Heart left ventricle (tissue), 16 donors: Measurements from ENCODE around the gene PIAS4. TPM values are rescaled to one million over a fixed set of nuclear protein-coding genes. Genes with fewer than 3 reads are reported as not detected.

Experiments used
- ATAC-seq, 4 donors: fragments of 200-7000 bp; cut with Tn5 transposase; one replicate each; pipeline ENCODE4 v1.9.1; 2020 to 2022; ENCODE audit warnings: moderate library complexity in 4 of 4, mild to moderate bottlenecking in 3 of 4, moderate number of reproducible peaks in 1 of 4
- DNase-seq, 5 donors: peaks; one replicate each; pipeline ENCODE4 v3.0.0-alpha.2; 2020
- H3K27ac ChIP-seq, 12 donors: fragments of 200-600 bp; sonication (generic) in 4 of 12; one replicate each; pipeline versions ENCODE4 v1.5.0 to v1.8.0; 2016 to 2022; ENCODE audit warnings: mild to moderate bottlenecking in 2 of 12
- H3K27me3 ChIP-seq, 9 donors: fragments of 200-600 bp; sonication (generic) in 2 of 9; one replicate each; pipeline versions ENCODE4 v1.5.1 to v1.8.0; 2016 to 2022; ENCODE audit warnings: mild to moderate bottlenecking in 3 of 9
- H3K36me3 ChIP-seq, 9 donors: fragments of 200-600 bp; sonication (generic) in 2 of 9; one replicate each; pipeline versions ENCODE4 v1.5.0 to v1.8.0; 2018 to 2022; ENCODE audit warnings: mild to moderate bottlenecking in 2 of 9
- H3K4me1 ChIP-seq, 12 donors: fragments of 200-600 bp; sonication (generic) in 4 of 12; one replicate each; pipeline versions ENCODE4 v1.5.0 to v1.8.0; 2016 to 2022; ENCODE audit warnings: mild to moderate bottlenecking in 3 of 12
- H3K4me3 ChIP-seq, 12 donors: fragments of 200-600 bp; sonication (generic) in 4 of 12; one replicate each; pipeline versions ENCODE4 v1.5.0 to v1.8.0; 2017 to 2022; ENCODE audit warnings: mild to moderate bottlenecking in 9 of 12, moderate library complexity in 4 of 12
- H3K9me3 ChIP-seq, 12 donors: fragments of 200-600 bp; sonication (generic) in 4 of 12; one replicate each; pipeline versions ENCODE4 v1.5.0 to v1.8.0; 2016 to 2022; ENCODE audit warnings: mild to moderate bottlenecking in 1 of 12
- POLR2A ChIP-seq, 2 donors: fragments of 450-650 bp; IDR thresholded peaks; one replicate each; pipeline ENCODE4 v1.6.1; 2017; ENCODE audit warnings: antibody characterized with exemption in 2 of 2, mild to moderate bottlenecking in 2 of 2, moderate library complexity in 2 of 2
- WGBS, 4 donors: extraction: QIAGEN DNeasy Blood & Tissue Kit in 2 of 4; methylation state at CpG; one replicate each; pipeline versions ENCODE4 v1.1.5 to v1.1.7; 2013 to 2018; 5-methylcytosine and 5-hydroxymethylcytosine counted together
- intact Hi-C, 10 donors: fragments of 100-400 bp; cut with DNase I; formaldehyde crosslinking; loops; one replicate each; pipeline versions ENCODE4 v1.11.1 to v1.14.2; 2022
- polyA plus RNA-seq, 2 donors: library from polyadenylated mRNA; stranded (reverse); fragments of 200-250 nt; gene quantifications; one replicate each; pipeline ENCODE4 v1.2.3, GENCODE V29; 2013
- total RNA-seq, 9 donors: library from RNA; depleted of rRNA in 2 of 9; stranded (reverse); fragments of >200 nt in 2 of 9; fragmentation: NEBNext Ultra II Directional in 3 of 9; extraction: Animal tissue kit (Norgen Biotek cat#: 25700) in 3 of 9; gene quantifications; one replicate each; pipeline versions ENCODE4 v1.1.0 to v1.2.4, GENCODE V29; 2016 to 2023
- TF ChIP-seq, protein P1 (sequence below), 12 donors: fragments of 200-600 bp; sonication (generic) in 4 of 12; IDR thresholded peaks; one replicate each; pipeline versions ENCODE4 v1.5.0 to v1.8.0; 2018 to 2022; ENCODE audit warnings: antibody characterized with exemption in 12 of 12, mild to moderate bottlenecking in 5 of 12
- donor health status: ischemic (EF 13 %, LVEDD 7.1; RV severe dilation, severe dysfunction).
- donor health status: healthy with polysubstance abuse.
- donor health status: DM: no; HTN: yes; CAD: no.
- donor health status: DM: no; HTN: no; CAD: no.
- donor health status: ischemic (EF 25% LVEDD 6.9; RV normal size, moderate dysfunction).
- donor health status: ischemic (EF 25% LVEDD 5.7; RV mildly dilated, moderate dysfunction).
- donor health status: healthy.
- donor health status: DM: yes; HTN: yes; CAD: no.
- donor health status: ischemic (EF 35%, LVEDD 5.7; RV mildly dilated, moderate dysfunction).
- donor health status: nonischemic (EF 11% LVEDD 7.7; RV severe dilation, severe dysfunction).
- donor health status: DM: yes; HTN: yes; CAD: no.
- donor health status: PGD.
- donor health status: ischemic (EF 29% LVEDD 5.4; RV normal size, mild dysfunction).
- donor health status: nonischemic (EF 23%, LVEDD 6.1; RV moderate dilation, normal function).

Gene PIAS4
- total and polyA plus RNA-seq, 11 donors = 12.3 to 19.1 (median 15.3) TPM

DNA sequence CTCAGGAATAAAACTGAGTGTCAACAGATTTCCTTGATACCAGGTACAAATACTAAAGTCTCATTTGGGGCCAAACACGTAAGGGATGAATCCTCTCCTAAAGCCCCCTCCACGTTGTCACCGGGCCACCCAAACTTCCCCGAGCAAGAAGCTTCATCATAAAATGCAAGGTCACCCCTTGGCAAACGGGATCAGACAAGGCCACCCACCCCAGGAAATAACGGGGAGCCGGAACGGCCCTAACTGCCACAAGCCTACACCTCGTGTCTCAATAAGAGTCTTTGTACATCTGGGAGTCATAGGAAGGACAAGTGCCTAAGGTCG, 23.0 kb upstream of the PIAS4 start:
- Histone ChIP-seq H3K36me3 (peaks cover 7 to 52% (median 47%) of the 10 kb centered on the region in 9 donors), H3K4me1 (peaks cover 10 to 69% (median 44%) of the 10 kb centered on the region in 12 donors), H3K9me3 (no peaks in the 10 kb centered on the region), H3K27ac (peak overlapping the region; percentile 80 to 98 (median 92)), H3K27me3 (no peaks in the 10 kb centered on the region), H3K4me3 (peak overlapping the region; percentile 64 to 100 (median 82))
- 0 to 1% (median 1%) methylated on average over 10 of the region's 10 CpGs for WGBS, 4 donors
- no peak for TF ChIP-seq POLR2A (IDR thresholded peaks at IDR 0.05)
- TF ChIP-seq, protein P1, sequence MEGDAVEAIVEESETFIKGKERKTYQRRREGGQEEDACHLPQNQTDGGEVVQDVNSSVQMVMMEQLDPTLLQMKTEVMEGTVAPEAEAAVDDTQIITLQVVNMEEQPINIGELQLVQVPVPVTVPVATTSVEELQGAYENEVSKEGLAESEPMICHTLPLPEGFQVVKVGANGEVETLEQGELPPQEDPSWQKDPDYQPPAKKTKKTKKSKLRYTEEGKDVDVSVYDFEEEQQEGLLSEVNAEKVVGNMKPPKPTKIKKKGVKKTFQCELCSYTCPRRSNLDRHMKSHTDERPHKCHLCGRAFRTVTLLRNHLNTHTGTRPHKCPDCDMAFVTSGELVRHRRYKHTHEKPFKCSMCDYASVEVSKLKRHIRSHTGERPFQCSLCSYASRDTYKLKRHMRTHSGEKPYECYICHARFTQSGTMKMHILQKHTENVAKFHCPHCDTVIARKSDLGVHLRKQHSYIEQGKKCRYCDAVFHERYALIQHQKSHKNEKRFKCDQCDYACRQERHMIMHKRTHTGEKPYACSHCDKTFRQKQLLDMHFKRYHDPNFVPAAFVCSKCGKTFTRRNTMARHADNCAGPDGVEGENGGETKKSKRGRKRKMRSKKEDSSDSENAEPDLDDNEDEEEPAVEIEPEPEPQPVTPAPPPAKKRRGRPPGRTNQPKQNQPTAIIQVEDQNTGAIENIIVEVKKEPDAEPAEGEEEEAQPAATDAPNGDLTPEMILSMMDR (IDR thresholded peaks at IDR 0.05) = no peak
- DNase-seq (peak in 1 of 5 donors; percentile 25), ATAC-seq (peak in 2 of 4 donors; percentile 1 to 4)
- intact Hi-C loops = loop anchor here in 9 of 10 donors (2.0 to 10.0 kb wide), 7 partner anchors 14 to 220 kb away; partner anchors contain the start of genes DAPK3 (in 4 of the 9), APBA3 (in 3 of the 9), MRPL54 (in 3 of the 9) and ANKRD24 (in 2 of the 9)

DNA sequence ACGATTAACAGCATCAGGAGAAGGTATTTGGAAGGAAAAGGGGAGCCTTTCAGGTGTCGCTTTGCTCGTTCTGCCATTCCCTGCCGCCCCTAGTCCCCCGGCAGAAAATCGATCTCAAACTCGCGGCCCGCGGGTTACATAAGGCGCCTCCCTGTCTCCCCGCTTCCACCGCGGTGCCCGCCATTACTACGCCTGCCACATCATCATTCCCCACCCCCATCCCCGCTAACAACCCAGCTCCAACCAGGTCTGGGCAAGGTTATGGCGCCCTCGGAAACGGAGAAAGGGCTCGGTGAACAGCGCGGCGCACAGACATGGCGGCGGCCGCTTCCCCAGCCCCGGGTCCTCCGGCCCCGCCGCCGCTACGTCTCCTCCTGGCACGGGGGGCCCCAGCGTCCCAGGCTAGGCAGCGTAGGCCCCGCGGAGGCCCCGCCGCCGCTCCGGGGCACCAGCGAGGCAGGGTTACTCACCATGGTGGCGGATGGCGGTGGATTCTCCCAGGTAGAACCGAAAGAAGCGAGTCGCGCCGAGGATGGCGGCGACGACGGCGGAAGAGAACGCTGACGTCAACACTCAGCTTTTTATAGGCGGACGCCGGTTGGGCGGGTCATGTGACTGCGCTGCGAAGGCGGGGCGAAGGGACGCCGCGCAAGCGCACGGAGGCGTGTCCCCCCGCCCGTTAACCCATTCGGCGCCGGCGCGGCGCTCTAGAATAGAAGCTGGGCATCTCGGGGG, 22.5 kb upstream of the PIAS4 start, which contains the start of gene EEF2:
Gene EEF2 (minus strand): TSS at position 556 of the 735 bp plus-strand sequence. CDS start 83 bp downstream, at position 473.
- H3K27ac ChIP-seq = peak within 1 kb of the TSS; percentile 80 to 98 (median 92)
- peaks cover 4 to 47% (median 42%) of the 10 kb centered on the region in 9 donors for H3K36me3 ChIP-seq
- H3K9me3 ChIP-seq = no peaks in the 10 kb centered on the region
- WGBS, 4 donors = 0 to 1% (median 0%) methylated on average over 47 to 80 of the region's 80 CpGs
- ATAC-seq = peak; percentile 48 to 73 (median 67)
- peaks cover 10 to 66% (median 44%) of the 10 kb centered on the region in 12 donors for H3K4me1 ChIP-seq
- H3K4me3 ChIP-seq = peak within 1 kb of the TSS; percentile 64 to 100 (median 82)
- H3K27me3 ChIP-seq = no peaks in the 10 kb centered on the region
- TF ChIP-seq, protein P1 (IDR thresholded peaks at IDR 0.05) = no peak
- peak; percentile 92 to 100 for TF ChIP-seq POLR2A (IDR thresholded peaks at IDR 0.05)
- intact Hi-C loops = loop anchor here (1.0 to 10.0 kb wide), 16 partner anchors 14 to 318 kb away; partner anchors contain the start of genes APBA3 (in 5 of the 10), MRPL54 (in 5 of the 10), DAPK3 (in 4 of the 10) and ANKRD24 (in 3 of the 10)
- peak; percentile 91 to 95 (median 93) for DNase-seq

DNA sequence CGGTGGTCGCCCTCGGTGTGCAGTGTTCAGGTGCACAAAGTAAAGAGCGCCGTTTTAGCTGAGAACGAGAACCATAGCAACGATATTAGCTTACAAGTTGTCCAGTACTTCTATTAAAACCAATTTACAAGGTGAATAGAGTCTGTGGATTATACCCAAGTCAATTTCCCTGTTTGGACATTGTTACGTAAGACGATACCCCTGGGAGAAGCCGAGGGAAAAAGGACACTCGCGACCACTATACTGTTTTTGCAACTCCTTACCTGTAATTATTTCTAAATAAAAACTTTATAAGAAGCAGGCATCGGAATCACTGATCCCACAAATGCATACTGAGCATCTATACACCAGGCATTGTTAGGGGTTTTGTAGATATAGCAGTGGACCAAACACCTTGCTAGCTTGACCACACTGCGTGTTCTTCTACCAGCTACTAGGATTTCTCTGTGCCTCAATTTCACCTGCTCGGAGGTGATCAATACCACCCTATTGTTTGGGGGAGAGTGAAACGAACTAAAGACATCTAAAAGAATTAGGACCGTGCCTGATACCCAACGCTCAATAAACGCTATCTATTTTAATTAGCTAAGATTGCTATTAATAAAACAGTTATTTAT, 21.8 kb upstream of the PIAS4 start:
- peaks cover 4 to 40% (median 35%) of the 10 kb centered on the region in 9 donors for H3K36me3 ChIP-seq
- DNase-seq = no peak
- peak overlapping the region; percentile 64 to 100 (median 82) for H3K4me3 ChIP-seq
- H3K9me3 ChIP-seq = no peaks in the 10 kb centered on the region
- ATAC-seq = no peak
- intact Hi-C loops = loop anchor here (1.0 to 10.0 kb wide), 17 partner anchors 15 to 318 kb away; partner anchors contain the start of genes APBA3 (in 5 of the 10), MRPL54 (in 5 of the 10), DAPK3 (in 4 of the 10) and ANKRD24 (in 3 of the 10)
- H3K27me3 ChIP-seq = no peaks in the 10 kb centered on the region
- H3K4me1 ChIP-seq = peaks cover 10 to 60% (median 44%) of the 10 kb centered on the region in 12 donors
- H3K27ac ChIP-seq = peak overlapping the region; percentile 7 to 98 (median 92)
- WGBS, 4 donors = 3 to 4% (median 4%) methylated on average over 19 of the region's 19 CpGs
- TF ChIP-seq, protein P1 (IDR thresholded peaks at IDR 0.05) = no peak
- no peak for TF ChIP-seq POLR2A (IDR thresholded peaks at IDR 0.05)
